Left ventricle myocardium superior (tissue), 1 donor: ENCODE data around the gene ATXN7L3. TPM values are rescaled to one million over a fixed set of nuclear protein-coding genes. Genes with fewer than 3 reads are reported as not detected.
"Not testable (repeated sequence)": the region's sequence is repeated elsewhere in the genome, so short reads cannot be mapped to it uniquely, and the experiment has no call there.

Experiments
- ATAC-seq: fragments of 200-7000 bp; cut with Tn5 transposase; one replicate; pipeline ENCODE4 v1.9.1; 2020; ENCODE audit warnings: mild to moderate bottlenecking, moderate library complexity
- DNase-seq: peaks from one replicate; pipeline ENCODE4 v3.0.0-alpha.2; 2020
- intact Hi-C: fragments of 100-400 bp; cut with micrococcal nuclease; formaldehyde crosslinking; loops from one replicate; pipeline ENCODE4 v1.11.0; 2022
- long read RNA-seq: library from polyadenylated mRNA; unstranded; transcript quantifications from one replicate; pipeline ENCODE4 v2.0.0, GENCODE V29; 2021
- total RNA-seq: library from RNA; stranded (reverse); fragmentation: NEBNext Ultra II Directional; extraction: Animal tissue kit (Norgen Biotek cat#: 25700); gene quantifications from one replicate; pipeline ENCODE4 v1.2.1, GENCODE V29; 2021
- donor health status: DM: no; HTN: yes; CAD: no; lungs with severe emphysema.

ATXN7L3 gene, protein sequence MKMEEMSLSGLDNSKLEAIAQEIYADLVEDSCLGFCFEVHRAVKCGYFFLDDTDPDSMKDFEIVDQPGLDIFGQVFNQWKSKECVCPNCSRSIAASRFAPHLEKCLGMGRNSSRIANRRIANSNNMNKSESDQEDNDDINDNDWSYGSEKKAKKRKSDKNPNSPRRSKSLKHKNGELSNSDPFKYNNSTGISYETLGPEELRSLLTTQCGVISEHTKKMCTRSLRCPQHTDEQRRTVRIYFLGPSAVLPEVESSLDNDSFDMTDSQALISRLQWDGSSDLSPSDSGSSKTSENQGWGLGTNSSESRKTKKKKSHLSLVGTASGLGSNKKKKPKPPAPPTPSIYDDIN
- total RNA-seq: 36.0 TPM
- long read RNA-seq, partial matches to known transcripts: 0 of 28 reads
- long read RNA-seq, other reads (novel, unspliced or antisense): 26 of 28 reads

DNA sequence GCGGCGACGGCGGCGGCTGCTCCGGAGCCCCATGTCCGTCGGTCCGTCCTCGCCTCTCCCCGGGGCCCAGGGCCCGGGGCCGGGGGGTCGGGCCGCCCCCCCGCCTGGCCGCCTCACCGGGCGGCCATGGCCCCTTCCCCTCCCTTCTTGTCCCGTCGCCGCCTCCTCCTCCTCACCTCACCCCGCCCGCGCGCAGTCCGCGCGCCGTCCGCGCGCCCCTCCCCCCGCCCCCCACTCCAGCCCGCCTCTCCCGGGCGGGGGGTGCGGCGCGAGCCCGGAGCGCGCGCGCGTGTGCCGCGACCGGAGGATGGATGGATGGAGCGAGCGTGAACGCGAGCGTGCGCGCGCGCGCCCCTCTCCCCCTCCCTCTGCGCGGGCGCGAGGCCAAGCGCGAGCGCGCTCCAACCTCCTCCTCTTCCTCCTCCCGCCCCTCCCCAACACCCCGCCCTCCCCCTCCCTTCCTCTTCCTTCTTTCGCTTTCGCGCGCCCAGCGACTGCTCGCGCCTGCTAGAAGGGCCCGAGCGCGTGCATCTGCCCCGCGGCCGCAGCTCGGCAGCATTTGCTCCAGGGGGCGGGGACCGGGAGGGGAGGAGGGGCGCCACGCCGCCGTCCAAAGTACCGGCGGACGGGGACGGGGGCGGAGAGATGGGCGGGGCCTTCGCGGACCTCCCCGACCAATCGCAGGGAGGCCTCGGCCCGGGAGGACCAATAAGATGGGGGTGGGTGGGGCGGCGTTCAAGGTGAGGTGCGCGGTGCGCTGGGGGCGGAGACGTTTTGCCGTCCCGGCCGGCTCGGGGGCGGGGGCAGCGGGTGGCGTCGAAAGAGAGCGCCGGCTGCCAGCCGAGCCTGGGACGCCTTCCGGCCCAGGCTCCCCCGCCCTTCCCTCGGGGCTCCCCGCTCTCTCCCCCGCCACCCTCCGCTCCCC, at the start of gene ATXN7L3:
TSS of gene ATXN7L3 (minus strand) at position 332 of the 925 bp plus-strand sequence. CDS start 1,814 bp downstream, outside the sequence.
- ATAC-seq (peak; percentile 95), DNase-seq (peak; percentile 99)
- intact Hi-C loops: no loop called here

GRCh38 chr17:44247876-44248736, 48.4 kb upstream of the ATXN7L3 start:
- ATAC-seq (no peak), DNase-seq (no peak)
- intact Hi-C loops: no loop called here

- ATAC-seq (peak; percentile 92), DNase-seq (peak; percentile 71)
- intact Hi-C loops: no loop called here
Measured at GRCh38 chr17:44247440-44247841, 47.8 kb upstream of the ATXN7L3 start.

DNA sequence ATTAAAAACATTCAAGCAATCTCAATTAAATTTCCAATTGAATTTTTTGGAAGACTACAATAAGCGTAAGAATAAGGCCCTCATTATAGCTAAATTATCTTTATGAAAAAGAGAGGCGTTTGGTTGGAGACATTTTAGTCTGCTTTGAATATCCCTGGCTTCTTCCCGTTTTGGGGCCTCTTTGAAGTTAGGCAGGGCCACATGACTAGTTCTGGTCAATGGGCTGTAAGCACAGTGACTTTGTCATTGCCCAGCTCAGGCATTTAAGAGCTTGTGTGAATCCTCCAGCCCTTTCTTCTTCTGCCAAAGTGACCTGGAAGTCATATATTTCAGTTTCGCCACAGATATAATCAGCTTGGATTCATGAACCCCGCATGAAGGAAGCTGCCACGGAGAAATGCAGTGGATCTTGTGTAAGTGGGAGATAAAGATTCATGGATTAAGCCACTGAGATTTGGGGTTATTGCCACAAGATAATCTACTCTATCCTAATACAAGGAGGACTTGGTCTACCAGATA, 41.5 kb upstream of the ATXN7L3 start:
- intact Hi-C loops: no loop called here
- ATAC-seq: no peak
- no peak for DNase-seq

GRCh38 chr17:44237886-44238285, 38.2 kb upstream of the ATXN7L3 start:
- intact Hi-C loops, DNase-seq, ATAC-seq: not testable (repeated sequence)

GRCh38 chr17:44236444-44236991, 36.8 kb upstream of the ATXN7L3 start:
- no peak for ATAC-seq
- DNase-seq: no peak
- intact Hi-C loops: no loop called here

GRCh38 chr17:44235583-44235936, 35.9 kb upstream of the ATXN7L3 start:
- DNase-seq (no peak), ATAC-seq (no peak)
- intact Hi-C loops: no loop called here

GRCh38 chr17:44233582-44233981, 33.9 kb upstream of the ATXN7L3 start:
- no peak for DNase-seq
- intact Hi-C loops: no loop called here
- no peak for ATAC-seq

DNA sequence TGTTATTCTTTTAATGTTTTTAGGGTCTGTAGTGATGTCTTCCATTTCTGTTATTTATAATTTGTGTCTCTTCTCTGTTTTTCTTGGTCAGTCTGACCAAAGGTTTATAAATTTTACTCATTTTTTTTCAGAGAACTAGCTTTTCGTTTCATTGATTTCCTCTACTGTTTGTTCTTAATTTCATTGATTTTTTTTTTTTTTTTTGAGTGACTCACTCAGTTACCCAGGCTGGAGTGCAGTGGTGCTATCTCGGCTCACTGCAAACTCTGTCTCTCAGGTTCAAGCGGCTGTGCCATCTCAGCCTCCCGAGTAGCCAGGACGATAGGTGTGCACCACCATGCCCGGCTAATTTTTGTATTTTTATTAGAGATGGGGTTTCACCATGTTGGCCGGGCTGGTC, 32.4 kb upstream of the ATXN7L3 start:
- ATAC-seq: no peak
- intact Hi-C loops: no loop called here
- no peak for DNase-seq

DNA sequence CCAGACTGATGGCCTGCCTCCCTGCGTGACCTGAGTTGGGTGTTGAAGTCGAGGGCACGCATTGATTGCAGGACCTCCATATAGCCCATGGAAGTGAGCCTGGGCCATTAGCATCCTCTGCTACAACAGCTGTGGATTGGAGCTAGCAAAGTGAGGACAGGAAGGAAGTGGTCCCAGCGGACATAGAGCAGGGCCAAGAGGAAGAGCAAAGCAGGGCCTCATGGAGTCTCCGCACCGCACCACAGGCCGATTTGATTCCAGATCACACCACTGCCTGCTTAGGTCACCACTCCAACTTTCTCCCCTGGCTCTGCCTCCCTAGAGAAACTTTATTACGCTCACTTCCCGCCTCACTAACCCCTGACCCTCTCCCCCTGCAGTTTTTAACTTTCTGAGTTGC, 30.5 kb upstream of the ATXN7L3 start:
- ATAC-seq: peak; percentile 57
- intact Hi-C loops: no loop called here

DNA sequence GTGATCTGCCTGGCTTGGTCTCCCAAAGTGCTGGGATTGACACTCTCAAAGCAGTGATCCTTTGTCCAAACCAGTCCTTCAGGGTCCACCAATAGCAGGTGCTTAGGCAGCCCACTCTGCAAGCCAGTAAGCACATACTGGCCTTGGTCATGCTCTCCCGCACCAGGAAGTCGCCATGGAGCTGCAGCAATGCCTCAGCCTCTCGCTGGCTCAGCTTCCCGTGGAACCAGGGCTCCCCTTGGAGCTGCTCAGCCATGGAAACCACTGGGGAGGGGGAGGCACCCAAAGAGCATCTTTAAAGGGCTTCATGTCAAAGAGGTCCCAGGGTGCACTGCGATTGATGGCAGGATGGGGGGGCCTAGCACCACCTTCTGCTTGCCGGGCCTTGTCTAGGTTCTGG, 29.4 kb upstream of the ATXN7L3 start:
- intact Hi-C loops: no loop called here
- no peak for ATAC-seq
- no peak for DNase-seq

More for the DNA sequence above, 30.5 kb upstream of the ATXN7L3 start:
- DNase-seq: no peak

DNA sequence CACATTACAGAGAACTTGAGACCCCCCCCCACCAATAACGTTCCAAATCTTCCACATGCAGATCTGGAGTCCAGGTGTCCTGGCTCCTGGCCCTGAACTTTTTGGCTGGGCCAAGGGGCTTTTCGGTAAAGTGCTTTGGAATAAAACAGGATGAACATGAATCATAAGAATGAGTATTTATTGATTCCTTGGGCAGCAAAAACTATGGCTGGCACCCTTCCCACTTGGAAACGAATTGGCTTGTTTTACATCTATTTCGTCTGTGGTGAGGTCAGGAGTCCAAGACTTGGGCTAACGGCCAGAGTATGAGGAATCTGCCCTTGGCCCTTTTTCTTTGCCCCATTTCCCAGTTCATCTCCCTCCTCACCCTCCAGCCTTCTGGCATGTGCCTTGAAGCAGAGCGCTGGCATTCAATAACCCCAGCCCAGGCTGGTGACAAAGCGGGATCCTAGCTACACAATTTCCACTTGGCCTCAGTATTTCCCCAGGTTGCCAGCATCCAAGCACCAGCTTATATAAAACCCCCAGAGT, 23.9 kb upstream of the ATXN7L3 start:
- intact Hi-C loops: no loop called here
- no peak for ATAC-seq
- DNase-seq: no peak

DNA sequence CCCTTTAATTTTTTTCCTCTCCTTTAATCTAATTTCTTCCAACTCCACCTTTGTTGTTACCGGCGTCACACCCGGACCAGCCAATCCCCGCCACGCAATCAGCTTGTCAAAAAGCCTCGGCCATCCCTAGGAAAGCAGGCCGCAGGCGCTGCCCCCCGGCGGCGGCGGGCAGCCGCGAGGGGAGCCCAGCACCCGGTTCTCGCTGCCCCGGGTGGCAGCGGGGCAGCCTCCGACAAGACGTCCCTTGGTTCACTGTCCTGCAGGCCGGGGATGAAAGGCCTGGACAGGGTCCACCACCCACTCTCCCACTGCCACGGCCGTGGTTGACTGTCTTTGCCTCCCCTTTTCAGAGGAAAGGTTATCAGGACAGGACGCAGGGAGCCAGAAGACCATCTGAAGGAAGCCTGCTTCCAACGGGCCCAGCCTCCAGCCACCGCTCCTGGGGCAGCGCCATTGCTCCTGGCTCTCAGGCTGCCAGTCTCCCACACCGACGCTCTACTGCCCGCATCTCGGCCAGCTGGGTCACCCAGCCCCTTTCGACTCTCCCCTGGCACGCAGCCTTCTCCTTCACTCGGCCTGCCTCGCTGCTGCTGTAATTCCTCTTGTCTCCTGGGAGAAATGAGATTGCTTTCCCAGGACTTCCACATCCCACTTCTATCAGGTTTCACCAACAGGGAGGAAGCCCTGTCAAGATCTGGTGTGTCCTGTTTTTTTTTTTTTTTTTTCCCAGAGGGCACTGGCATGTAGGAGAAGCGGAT, 22.6 kb upstream of the ATXN7L3 start:
- ATAC-seq (peak; percentile 56), DNase-seq (peak; percentile 85)
- intact Hi-C loops: no loop called here

- intact Hi-C loops: no loop called here
- ATAC-seq (no peak), DNase-seq (no peak)
Measured at GRCh38 chr17:44221862-44222111, 22.1 kb upstream of the ATXN7L3 start.

DNA sequence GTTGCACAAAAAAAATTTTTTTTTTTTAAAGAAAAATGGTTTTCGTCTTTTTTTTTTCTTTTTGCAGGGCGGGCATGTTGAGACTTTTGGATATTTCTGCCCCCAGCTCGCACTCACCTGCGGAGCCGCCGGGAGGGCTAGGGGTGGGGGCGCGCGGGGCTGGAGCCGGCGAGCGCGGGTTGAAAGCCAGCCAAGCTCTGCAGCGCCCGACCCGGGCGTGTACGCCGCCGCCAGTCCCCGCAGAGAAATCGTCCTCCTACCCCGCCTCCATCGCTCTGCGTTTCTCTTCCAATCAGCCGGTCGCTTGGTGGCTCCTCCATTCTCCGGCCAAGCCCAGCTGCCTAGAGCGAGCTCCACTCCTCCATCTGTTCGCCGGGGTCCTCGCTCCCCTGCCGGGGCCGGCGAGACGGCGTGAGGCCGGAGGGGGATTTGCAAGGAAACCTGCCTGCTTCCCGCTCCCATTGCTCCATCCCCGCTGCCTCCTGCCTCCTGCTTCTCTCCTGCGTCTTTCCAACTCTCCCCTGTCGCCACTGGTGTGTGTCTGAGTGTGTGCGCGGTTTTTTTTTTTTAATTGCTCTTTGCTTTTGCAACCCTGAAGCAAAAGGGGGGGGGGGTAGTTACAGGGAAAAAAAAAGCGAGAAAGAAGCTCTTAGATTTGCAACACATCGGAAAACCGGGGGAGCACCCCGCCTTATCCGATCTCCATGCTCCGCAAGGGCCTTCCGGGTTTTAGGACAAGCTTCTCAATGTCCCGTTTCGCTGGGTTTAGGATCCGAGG, 21.6 kb upstream of the ATXN7L3 start:
- ATAC-seq (peak; percentile 60), DNase-seq (peak; percentile 88)
- intact Hi-C loops: no loop called here

GRCh38 chr17:44220213-44221083, 20.8 kb upstream of the ATXN7L3 start:
- intact Hi-C loops: no loop called here
- DNase-seq: peak; percentile 78

More at GRCh38 chr17:44220213-44221083, 20.8 kb upstream of the ATXN7L3 start:
- peak; percentile 34 for ATAC-seq
